GM10847 (cell line): ENCODE data around the gene P2RY6.

Source experiments
- POLR2A ChIP-seq: IDR thresholded peaks from 2 replicates; pipeline ENCODE4 v1.6.1; 2011; ENCODE audit not compliant: insufficient read length; ENCODE audit errors: extremely low read depth

The P2RY6 gene

DNA sequence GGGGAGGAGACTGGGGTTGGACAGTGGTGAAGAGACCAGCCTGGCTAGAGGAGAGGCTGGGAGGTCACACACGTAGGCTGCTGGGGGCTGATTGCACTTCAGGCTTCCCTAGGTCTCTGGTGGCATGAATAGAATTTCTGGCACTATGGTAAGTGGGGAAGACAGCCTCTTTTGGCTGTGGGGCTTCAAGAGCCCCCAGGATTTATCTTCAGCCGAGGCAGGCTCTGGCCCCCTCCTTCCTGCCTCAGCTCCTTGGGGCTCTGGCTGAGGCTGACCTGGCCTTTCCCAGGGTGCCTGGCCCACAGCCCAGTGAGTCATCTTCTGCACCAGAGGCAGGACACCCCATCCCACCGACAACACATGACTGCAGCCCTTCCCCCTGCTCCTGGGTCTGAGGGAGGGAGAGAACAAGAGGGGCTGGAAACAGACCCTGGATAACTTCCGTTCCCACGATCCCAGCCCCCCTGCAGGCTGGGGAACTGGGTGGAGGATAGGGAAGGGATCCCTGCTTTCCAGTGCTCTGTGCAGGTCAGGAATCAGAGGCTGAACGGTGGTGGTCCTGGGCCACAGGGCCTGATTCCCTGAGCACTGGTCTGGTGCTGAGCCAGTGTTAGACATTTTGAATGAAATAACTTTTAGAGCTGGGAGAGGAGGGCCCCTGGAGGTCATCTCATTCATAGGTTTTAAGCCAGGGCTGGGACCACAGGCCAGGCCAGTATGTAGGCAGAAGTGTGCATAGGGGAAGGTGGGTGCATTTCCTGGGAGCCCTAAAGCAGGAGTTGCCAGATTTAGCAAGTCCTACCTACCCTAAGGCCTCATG, 62.5 kb downstream of the P2RY6 start:
- TF ChIP-seq POLR2A = no peak

DNA sequence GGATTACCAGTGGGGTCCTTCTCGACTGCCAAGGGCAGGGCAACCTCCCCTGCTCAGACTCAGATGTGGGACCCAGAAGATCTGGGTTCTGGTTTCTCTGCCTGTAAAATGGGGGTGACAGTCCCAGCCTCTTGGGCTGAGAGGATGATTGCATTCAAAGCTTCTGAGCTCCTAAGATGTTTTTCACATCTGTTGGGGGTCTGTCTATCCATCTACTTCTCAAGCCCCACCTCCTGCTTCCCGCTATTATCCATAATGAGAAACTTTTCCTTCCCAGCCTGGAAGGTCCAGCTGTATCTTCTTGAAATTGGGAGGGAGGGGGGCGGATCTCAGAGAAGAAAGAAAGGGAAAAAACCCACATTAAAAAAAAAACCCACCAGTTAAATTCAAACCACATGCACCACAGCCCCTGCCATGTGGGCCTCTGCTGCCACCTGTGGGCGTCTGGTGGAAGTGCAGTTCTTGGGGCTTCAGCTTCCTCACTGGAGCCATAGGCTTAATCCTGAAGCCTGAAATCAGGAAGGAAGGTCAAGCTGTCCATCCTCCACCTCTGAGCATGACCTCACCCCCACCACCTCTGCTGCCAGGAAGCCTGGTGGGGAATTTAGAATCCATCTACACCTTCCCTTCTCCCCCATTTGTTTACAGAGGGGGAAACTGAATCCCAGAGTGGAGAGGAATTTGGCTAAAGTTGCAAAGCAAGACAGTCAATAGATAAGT, 63.2 kb downstream of the P2RY6 start:
- TF ChIP-seq POLR2A = no peak

DNA sequence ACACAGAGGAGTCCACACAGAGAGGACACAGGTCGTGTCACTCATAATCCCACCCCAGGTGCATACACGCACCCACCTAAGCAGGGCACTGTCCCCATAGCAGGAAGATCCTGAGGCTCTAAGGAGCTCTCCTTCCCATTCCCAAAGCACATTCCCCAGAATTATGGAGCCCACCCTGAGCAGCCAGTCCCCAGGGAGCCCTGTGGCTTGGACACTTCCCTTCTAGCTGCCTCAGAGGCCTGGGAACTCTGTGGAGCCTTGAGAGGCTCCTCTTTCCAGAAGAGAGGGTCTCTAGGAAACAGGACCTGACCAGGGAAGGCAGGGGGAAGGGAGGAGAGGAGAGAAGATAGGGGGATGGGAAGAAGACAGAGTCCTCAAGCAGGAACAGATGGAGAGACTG, 65.7 kb downstream of the P2RY6 start:
- no peak for TF ChIP-seq POLR2A

DNA sequence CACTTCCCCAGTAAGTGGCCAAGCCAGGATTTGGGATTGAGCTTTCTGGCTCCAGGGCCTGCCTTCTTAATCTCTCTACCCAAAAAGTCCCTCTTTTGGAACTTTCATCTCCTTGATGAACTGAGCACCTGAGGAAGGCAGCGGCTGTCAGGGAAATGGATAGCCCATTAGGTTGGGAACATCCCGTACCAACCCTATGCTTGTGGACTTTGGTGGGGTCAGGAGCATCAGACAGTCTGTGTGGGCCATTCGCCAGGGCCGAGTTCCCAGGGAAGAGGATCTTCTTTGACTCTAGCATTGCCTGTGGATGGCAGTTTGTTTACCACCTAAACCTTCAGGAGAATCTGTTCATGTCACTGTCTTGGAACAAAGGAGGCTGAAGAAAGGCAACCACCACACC, 66.1 kb downstream of the P2RY6 start:
- TF ChIP-seq POLR2A = no peak

DNA sequence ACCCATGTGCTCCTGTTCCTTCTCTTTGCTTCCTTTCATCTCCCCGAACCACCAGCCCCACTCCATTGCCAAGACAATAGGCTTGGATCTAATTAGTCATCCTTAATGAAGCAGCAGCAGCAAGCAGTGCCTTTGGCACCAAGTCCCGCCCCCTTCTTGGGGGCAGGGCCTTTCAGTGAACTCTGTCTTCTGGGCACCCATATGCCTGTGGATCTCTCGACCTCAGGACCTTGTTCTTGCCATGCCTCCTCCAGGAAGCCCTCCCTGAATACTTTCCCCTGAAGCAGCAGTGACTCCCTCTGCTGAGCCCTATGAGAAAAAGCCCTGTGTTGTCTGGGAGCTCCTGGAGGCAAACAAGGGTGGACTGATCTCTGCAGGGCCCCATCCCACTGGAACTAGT, 68.0 kb downstream of the P2RY6 start:
- TF ChIP-seq POLR2A = no peak

DNA sequence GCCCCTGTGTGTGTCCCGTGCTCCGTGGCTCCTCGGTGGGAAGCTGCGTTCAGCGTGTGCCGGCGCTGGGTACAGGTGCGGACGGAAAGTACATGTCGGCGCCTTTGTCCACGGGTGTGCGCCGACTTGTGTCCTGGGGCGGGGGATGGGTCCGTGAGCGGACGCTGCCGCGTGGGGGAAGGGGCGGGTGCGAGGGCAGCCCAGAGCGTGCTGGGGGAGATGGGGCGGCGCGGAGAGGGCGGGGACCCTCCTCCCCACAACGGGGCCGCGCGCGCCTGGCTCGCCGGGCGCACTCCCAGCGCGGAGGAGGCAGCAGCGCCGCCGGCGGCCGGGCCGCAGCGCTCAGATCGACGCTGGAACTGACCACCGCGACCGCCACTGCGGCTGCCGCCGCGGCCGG, 70.5 kb downstream of the P2RY6 start:
- no peak for TF ChIP-seq POLR2A

DNA sequence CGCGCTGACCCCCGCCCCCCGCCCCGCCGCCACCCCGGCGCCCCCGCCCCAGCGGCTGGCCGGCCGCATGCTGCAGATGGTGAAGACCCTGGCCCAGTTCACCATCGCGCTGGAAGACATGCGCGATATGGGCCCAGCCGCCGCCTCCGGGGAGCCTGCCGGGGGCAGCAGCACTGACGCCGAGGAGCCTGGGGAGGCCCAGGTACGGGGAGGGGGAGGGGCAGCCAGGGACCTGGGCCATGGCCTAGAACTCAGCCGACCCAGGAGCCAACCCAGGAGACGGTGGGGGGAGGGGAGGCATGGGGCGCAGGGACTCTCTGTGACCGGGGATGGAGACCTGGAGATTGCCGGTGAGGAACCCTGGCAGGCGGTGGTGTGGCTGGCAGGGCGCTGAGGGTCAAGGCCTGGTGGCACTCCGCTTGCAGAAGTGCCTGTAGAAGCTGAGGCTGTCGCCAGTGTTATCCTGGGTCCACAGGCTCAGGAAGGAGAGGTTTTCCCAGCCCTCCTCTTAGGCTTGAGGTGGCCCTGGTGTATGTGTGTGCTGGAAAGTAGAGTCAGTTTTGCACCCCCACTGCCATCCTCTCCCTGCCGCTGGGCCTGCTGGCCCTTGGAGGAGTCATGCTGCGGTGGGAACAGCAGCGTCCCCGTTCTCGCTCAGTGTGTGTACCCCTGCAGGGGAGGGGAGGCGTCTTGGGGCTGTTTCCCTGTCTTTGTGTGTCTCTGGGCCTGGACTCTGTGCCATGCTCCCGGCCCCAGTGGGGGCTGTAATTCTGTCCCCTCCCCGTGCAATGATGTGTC, 71.1 kb downstream of the P2RY6 start:
- TF ChIP-seq POLR2A = no peak

DNA sequence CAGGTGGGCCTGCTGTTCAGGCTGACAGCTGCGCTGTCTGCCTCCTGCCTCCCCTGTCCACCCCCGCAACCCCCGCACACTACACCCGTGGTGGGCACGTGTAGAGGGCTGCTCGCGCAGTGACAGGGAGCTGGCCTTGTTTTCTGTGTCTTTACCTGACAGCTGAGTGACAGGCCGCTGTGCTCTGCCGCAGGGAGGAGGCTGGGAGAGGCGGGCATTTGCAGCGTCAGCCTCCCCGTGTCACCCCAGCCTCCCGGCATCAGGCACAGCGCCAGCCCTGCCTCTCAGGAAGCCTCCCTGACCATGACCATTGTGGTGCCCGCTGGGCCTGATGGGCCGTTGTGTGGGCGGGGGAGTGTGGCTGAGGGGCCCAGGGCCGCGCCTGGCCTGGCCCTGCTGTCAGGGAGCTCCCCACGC, 72.1 kb downstream of the P2RY6 start:
- no peak for TF ChIP-seq POLR2A

DNA sequence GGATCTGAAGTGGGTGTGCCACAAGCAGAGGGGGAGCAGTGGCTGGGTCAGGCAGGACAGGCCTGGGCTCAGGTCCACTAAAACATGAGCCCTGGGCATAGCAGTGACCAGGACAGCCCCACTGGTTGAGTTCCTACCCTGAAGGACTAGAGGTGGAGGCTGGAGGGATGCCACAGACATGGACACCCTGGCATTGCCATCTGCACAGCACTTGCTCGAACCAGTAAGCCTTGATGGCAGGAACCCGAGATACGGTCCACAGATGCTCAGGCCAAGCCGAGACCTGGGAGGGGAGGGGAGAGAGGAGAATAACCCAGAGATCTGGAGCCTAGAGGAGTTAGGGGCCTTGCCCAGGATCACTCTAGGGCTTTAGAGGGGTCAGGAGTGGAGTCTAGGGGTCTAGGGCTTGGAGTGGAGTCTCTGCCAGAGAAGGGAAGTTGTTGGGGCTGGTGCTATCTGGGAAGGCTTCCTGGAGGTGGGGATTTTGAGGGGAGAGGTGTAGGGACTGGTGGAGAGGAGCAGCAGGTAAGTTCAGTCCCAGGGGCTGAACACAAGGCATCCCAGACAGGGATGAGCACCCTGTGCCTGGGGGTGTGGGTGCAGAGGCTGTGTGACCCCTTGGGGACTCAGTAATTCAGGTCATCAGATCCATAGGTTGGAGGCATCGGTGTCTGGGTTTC, 73.5 kb downstream of the P2RY6 start:
- no peak for TF ChIP-seq POLR2A

DNA sequence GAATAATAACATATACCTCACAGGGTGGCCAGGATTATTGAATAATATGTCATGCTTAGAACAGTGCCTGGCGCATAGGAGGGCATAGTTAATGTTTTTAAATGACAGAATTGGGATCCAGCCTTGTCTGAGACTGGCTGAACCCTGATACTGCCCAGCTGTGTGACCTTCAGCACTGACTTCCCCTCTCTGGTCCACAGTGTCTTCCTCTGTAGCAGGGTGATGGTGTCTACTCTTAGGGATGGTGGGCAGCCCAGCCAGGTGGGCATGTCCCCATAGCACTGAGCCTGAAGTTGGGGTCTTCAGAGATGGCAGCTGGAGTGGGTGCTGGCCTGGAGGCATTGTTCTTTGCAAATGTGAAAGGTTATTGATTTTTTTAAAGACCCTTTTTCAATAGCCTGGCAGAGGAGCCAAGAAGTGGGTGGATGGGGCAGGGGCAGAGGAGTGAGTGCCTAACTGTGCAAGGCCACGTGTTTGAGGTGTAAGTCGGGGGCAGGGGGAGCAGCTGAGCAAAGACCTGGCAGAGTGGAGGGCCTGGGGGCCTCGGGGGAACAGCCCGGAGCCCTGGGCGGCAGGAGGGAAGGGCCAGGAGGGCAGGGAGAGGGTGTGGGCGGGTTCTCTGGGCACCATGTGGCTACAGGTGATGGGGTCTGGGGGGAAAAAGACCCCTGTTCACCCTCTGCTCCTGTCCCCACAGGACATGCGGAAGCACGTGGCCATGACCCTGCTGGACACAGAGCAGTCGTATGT, 74.2 kb downstream of the P2RY6 start:
- TF ChIP-seq POLR2A = no peak

DNA sequence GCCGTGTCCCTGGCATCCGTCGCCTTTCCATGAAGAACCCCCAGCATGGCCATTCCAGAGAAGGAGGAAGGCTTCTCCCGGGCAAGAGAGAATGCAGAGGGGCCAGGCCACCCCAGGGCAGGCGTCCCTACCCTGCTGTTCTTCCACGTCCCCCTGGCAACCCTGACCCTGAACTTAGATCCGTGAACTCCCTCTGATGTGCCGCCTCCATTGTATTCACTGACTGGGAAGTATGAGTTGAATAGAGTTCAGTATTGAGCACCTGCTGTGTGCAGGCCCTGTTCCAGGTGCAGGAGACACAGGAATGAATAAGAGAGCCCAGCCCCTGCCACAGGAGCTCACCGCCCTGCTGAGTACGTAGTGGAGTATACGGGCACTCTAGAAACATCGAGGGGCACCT, 74.9 kb downstream of the P2RY6 start:
- no peak for TF ChIP-seq POLR2A
